GM12872 (cell line): ENCODE data around the gene TXNL4B.

Source experiments
- CTCF ChIP-seq: IDR thresholded peaks from 3 replicates; pipeline ENCODE4 v1.5.1; 2011; ENCODE audit warnings: low read depth, mild to moderate bottlenecking, low read length, moderate library complexity; ENCODE audit not compliant: insufficient read depth

TXNL4B gene

GRCh38 chr16:72093448-72094265, at the start of gene TXNL4B, which contains the start of gene DHX38:
Gene TXNL4B (minus strand): TSS chr16:72093620. CDS start chr16:72090749, 2,871 bp downstream.
Gene DHX38 (plus strand): TSS chr16:72093847. CDS start chr16:72096158, 2,311 bp downstream.
- TF ChIP-seq CTCF = no peak

- TF ChIP-seq CTCF = no peak
These were observed 49.1 kb upstream of the TXNL4B start for GRCh38 chr16:72142476-72142875.

DNA sequence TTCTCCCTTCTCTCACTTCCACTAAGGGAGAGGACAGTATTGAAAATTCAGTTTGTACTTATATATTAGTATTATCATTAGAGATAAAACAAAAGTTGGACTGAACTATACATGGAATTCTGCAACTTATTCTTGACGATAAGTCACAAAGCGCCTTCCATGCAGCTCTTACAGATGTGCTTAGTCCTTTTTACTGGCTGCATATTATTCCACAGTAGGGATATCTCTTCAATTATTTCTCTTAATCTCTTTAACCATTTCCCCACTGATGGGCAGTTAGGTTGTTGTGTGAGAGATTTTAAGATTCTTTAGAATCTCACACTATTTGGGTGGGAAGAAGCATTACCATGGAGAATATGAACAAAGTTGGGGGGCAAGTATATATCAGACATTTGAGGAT, 46.5 kb upstream of the TXNL4B start:
- no peak for TF ChIP-seq CTCF

GRCh38 chr16:72138064-72138572, 44.7 kb upstream of the TXNL4B start:
- TF ChIP-seq CTCF = no peak

DNA sequence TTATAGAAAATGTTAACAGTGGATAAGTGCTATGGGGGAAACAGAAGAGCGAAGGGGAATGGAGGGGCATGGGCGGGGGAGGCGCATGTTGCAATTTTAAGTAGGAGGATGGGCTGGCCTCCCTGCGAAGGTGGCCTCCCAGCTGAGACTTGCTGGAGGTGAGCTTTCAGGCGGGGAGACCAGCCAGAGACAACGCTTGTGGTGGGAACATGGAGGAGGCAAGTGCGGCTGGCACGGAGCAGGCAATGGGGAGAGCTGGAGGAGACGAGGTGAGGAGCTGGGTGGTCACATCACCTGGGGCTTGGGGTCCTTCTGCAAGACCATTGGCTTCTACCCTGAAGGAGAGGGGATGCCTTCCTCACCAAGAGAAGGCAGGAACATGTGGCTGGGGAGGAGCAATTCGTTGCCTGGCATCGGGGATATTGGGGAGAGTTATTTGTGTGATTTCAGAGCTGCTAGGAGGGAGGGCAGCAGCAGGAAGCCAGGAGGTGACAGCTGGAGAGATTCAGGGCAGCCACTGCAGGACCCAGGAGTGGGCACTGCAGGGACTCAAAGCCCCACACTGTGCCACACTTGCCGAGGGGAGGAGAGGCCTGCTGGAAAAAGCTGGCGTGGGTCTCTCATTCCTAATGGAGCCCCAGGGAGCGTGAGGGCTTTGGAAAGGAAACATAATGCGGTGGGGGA, 44.1 kb upstream of the TXNL4B start:
- no peak for TF ChIP-seq CTCF

- no peak for TF ChIP-seq CTCF
These were observed 41.1 kb upstream of the TXNL4B start for GRCh38 chr16:72134507-72134906.

DNA sequence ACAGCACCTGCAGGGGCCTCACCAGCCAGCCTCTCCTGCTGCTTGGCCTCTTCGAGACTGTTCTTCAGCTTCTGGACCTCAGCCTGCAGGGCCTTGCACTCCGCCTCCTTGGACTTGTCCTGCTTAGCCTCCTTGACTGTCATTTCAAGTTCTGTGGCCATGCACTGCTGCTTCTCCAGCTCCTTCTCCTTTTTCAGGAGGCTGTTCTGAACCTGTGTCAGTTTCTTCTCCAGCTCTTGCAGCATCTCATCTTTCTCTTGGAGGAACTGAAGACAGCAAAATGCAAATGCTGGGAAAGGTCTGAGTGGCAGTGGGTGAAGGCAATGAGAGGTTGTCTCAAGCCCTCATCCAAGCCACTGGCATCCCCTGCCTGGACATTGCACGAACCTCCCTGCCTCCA, 39.3 kb upstream of the TXNL4B start:
- TF ChIP-seq CTCF = no peak
